Activated CD8-positive, alpha-beta memory T cell treated with anti-CD3 and anti-CD28 coated beads, Interleukin-2, amount 50 U/mL, for 1 hour (primary cell): ENCODE measurements around the gene LYAR.

ENCODE experiments used
- DNase-seq: peaks from one replicate; pipeline ENCODE4 v3.0.0-alpha.2; 2020; ENCODE audit errors: extremely low read depth

The LYAR gene

DNA sequence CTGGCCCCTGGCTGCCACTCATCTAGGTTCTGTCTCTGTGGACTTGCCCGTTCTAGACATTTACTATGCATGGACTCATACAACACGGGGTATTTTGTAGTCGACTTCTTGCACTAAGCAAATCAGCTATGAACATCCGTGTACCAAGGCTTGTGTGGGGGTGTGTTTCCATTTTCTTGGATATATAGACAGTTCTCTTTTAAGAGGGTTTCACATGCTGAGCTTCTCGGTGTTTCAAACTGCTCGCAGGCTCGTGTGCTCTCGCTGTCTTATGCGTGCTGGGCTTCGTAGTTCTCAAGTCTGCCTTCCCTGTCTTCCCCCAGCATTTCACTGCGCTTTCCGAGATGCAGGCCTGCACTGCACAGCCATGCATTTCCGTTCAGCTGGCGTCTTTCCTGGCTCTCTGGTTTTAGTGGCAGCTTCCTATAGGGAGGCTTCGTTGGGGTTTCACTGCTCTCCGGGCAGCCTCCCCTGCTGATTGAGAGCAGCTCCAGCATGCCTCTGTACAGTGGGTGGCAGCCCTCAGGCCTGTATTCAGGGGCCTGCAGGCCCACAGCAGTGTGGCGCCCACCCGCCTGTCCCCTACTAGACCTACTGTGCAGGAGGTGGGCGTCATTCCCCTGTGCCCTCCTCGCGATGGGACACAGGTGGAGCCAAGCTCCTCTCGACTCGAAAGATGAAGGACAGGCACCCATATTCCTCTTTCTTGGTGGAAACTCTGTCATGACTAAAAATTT, 27.7 kb upstream of the LYAR start:
- DNase-seq, result no peak

DNA sequence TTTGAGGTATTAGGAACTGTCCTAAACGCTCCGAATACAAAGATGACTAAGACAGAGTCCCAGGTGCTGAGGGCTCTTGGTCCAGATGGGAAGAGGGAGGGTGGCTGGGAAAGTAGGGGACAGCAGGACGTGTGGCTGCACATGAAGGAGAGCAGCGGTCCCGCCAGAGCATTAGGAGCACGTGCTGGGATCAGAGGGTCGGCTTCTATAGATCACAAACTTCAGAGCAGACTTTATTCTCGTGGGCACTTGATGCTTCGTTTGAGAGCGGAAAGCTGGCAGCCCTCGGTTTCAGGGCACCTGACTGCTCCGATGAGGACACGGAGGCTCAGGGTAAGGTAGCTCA, 26.2 kb upstream of the LYAR start:
- no peak for DNase-seq

DNA sequence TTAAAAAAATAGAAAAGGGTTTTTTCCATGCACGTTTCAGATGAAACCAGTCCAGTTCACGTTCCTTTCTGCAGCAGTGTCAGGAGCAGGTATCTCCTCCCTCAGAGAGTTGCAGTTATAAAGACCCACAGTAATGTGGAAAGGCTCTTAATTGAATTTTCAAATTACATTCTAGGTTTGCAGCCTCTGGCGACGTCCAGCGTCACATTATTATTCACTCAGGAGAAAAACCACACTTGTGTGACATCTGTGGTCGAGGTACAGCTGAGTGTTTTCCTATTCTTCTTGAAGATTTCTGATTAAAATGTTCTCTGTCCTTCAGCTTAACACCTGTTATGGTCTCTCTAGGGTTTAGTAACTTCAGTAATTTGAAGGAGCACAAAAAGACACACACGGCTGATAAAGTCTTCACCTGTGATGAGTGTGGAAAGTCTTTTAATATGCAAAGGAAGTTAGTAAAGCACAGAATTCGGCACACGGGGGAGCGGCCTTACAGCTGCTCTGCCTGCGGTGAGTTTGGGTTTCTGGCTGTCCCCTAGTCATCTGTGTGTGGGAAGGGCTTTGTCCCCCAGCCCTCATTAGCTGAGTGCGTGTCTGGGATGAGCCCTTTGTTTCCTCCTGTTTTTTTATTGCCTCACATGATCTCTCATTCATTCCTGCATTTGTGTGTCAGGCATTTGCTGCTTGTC, 25.7 kb upstream of the LYAR start:
- DNase-seq, result no peak

DNA sequence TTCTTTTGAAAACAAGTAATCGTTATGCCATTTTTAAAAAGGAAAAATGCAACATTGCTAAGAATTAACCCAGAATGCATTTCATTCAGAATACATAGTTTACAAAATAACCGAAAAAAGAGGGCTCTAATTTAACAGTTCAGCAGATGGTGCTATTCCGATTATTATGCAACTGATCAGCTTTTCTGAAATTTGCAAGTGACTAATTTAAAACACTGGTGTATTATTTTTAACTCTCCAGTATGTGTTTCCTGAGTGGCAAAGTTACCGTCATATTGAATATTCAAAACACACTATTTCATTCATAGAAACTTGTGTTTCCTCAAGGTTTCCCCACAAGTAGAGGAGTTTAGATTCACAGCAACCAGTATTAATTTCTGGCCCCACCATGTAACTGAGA, 21.2 kb upstream of the LYAR start:
- no peak for DNase-seq

DNA sequence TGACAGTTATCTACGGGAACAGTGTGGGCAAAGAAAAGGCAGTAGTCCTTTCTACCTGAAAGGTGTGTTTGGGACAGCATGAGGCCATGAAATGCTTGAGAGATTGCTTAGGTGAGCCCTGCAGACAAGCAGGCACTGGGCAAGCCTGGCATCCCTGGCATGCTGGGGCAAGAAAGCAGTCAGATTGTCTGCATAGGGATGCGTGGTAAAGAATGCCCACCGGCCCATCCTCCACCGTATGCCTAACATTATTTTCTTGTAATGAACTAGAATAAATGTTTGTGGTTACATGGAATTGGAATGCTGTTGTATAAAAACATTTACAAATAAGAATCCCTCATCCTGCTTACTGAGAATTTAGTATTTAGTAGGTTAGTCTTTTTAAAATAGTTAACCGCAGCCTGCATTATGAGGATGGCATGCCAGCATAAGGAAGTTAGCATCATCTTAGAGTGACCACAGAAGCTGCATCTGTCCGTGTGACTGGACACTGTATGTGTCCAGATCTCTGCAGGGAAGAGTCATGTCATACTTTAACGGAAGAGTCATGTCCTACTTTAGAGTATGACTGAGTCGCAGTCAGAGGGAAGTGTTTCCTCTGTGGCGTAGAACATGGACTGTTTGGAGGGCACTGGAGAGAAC, 19.0 kb upstream of the LYAR start:
- DNase-seq, result no peak

DNA sequence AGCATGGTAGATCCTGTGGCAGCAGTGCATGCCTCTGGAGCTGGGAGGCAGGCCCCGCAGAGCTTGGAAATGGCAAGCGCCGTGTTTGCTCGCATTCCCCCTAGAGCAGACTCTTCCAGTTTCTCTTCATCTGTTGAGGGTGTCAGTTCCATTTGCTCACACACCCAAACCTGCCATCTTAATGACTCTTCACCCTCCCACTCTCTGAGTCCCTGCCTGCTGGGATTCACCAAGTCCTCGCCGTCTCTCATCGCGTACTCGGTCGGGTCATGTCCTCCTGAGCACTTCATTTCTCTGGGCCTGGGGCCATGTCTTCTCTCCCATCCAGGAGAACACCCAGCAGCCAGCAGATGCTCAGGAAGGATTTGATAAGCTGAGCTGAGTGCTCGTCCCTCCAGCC, 17.0 kb upstream of the LYAR start:
- no peak for DNase-seq

DNA sequence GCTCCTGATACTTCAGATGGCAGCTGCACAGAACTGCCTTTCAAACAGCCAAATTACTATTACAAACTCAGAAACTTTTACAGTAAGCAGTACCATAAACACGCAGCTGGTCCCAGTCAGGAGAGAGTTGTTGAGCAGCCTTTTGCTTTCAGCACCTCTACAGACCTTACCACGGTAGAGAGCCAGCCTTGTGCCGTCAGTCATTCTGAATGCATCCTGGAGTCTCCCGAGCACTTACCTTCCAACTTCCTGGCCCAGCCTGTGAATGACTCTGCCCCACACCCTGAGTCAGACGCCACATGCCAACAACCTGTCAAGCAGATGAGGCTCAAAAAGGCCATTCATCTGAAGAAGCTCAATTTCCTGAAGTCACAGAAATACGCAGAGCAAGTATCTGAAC, 12.5 kb upstream of the LYAR start:
- no peak for DNase-seq

DNA sequence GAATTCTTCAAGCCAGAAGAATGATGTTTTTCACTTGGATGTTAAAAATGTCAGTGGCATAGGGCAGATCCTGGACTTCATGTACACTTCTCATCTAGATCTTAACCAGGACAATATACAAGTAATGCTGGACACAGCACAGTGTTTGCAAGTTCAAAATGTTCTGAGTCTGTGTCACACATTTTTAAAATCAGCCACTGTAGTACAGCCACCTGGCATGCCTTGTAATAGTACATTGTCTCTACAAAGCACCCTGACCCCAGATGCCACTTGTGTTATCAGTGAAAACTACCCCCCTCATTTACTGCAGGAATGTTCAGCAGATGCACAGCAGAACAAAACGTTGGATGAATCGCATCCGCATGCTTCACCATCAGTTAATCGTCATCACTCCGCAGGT, 12.0 kb upstream of the LYAR start:
- no peak for DNase-seq

DNA sequence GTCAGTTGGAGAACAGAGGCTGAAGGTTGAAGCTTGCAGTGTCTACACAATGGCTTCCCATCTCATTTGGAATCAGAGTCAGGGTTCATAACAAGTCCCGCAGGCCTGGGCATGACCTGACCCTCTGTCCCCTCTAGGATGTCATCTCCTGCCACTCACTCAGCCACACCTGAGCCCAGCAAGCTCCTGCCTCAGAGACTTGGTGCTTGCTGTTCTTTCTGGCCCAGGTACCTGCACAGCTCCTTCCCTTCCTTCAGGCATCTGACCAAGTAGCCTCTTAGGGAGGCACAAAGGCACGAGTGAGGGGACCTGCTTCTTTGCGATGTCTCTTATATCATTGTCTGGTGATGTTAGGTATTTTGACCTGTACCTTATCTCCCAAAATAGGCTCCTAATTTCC, 9.1 kb upstream of the LYAR start:
- DNase-seq, result no peak

DNA sequence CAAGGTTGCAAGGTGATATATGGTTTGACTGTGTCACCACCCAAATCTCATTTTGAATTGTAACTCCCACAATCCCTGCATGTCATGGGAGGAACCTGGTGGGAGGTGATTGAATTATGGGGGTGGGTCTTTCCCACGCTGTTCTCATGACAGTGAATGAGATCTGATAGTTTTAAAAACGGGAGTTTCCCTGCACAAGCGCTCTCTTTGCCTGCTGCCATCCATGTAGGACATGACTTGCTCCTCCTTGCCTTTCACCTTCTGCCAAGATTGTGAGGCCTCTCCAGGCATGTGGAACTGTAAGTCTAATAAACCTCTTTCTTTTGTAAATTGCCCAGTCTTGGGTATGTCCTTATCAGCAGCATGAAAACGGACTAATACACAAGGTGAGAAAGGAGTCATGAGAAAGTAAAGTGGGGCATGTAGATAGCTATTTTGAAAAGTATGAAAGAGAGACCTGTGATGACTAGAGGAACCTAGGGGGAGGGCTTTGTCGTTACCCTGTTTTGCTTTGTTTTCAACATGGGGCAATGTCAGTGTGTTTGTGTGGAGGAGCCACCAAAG, 6.4 kb upstream of the LYAR start:
- DNase-seq, result no peak

DNA sequence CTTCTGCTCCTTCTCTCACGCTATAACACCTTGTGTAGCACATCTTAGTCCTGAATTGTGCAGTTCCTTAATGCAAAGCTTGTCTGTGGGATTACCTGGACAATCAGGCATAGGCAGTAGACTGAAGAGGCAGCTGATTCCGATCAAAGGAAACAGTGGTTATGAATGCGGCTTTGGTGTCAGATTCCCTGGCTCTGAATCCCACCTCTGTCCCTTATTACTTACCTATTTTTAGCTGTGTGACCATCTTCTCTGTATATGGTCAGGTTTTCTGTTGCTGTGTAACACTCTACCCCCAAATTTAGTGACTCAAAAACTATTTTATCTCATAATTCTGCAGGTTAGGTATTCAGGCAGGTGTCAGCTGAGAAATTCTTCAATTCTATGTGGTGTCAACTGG, 3.3 kb upstream of the LYAR start:
- DNase-seq, result no peak

DNA sequence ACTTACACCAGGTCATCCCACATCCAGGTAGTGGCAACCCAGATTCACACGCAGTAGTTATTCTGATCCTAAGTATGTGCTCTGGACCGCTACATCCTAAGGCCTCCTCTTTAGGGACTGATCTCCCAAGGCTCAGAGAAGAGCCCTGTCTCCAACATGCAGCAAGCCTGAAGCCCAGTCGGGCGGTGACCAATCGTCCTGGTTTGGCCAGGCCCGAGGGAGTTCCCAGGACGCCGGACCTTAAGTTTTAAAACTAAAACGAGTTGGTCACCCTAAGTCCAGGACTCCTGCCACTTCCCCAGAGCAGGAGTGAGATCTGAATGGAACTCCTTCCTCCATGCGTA, 385 bp downstream of the LYAR start:
- DNase-seq, result no peak

DNA sequence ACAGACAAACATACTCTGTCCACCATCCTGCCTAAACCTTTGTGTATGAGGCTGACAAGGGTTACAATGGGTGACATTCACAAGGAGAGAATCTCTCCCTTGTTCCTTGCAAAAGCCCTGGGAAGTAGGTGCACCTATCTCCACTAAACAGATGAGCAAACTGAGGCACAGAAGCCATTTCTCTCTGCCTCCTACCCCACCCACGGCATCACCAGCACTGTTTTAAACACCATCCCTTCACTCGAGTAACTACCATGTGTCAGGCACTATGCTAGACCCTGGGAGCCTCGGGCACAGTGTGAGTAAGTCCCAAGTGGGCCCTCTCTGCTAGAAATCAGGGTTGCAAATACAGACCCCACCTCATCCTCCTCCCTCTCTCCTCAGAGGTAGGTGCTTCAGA, 899 bp downstream of the LYAR start:
- DNase-seq, result no peak

DNA sequence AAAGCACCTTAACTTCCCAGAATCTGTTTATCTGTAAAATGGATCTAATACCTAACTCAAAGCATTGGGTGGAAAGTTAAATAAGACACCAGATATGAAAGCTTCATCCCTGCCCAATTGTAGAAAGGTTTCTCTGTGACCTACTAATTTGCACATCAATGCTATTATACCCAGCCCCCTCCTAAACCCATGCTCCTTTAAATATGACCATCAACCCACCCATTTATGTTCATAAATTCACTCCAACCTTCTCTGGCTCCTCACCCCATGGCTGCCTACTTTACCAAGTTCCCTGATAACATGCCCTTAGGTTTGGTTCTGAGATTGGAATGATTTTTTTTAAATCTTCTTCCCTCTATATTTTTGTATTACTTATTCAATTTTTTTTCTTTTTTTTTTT, 1.9 kb downstream of the LYAR start:
- no peak for DNase-seq

DNA sequence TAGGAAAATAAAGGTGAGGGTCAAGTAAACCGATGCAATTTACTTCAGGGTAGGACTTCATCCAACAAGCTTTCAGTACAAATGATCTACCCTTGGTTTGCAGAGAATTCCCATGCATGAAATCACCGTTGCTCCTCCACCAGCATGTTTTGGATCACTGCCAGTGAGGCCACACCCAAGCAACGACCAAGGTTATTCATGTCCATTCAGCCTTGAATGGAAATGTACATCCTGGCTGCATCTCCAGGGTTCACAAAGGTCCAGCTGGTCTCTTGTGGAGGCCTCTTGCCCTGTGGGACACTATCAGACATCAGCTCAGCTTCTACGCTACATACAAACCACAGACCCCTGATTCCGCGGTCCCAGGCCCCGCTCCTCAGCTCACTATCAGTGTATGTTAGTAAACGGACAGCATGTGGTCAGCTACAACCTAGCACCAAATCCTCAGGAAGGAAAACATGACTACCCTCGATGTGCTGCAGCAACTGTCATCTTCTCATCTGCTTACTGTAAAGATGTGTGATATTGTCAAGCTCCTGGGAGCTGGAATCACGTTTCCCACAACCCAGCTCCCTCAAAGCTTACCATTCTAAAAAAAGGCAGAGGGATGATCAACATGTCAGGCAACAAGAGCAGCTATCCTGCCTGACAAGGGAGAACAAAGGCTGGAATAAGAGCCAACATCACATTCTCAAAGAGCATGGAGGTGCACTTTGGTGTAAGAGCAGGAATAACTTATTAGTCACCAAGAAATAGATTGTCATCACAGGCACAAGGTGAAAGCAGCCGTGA, 4.9 kb downstream of the LYAR start:
- DNase-seq, result no peak

DNA sequence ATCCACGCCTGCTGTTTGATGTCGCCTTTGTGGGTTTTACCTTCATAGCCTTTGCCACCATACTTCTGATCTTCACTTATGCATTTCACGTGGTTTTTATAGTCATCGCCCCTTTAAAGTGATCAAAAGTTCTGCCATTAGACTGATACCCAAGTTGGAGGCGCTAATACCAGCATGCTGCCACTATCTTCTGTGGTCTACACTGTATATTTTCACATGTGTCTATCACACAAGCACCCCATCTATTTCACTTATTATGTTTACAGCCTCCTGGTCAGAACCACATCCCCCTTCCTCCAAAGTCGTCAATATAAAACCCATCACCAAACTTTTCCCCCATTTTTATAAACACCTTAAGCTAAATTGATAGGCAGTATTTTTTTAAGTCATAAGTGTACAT, 8.2 kb downstream of the LYAR start:
- DNase-seq, result no peak

DNA sequence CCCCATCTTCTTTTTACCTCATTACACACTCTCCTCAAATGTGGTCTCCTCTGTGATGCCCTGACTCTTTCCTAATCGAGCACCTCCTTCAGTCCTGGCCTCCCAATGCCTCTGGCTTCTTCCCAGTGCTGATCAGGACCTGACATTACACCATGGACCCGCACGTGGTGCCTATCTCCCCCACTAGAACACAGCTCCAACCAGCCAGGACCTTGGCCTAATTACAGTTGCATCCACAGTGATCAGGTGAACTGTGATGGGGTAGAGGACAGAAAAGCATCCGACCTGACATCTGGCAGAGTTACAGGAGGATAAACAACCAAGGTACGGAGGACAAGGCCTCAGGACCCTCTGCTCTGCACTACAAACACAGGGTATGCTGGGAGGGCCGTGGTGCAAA, 12.4 kb downstream of the LYAR start:
- no peak for DNase-seq

DNA sequence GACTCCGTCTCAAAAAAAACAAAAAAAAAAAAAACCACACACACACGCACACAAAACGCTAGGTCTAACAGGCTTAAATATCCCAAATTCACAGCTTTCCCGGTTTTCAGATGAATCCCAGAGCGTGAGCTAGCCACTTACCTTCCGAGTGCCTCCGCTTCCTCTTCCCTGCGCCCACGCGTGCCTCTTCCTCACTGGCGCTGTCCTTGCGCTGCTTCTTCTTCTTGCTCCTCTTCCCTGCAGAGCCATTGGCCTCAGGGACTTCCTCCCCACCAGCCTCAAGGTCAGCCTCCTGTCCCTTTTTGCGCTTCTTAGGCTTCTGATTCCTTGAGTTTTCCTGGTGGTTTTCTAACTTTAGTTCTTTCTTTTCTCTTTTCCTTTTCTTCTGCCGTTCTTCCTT, 15.7 kb downstream of the LYAR start:
- DNase-seq, result no peak

DNA sequence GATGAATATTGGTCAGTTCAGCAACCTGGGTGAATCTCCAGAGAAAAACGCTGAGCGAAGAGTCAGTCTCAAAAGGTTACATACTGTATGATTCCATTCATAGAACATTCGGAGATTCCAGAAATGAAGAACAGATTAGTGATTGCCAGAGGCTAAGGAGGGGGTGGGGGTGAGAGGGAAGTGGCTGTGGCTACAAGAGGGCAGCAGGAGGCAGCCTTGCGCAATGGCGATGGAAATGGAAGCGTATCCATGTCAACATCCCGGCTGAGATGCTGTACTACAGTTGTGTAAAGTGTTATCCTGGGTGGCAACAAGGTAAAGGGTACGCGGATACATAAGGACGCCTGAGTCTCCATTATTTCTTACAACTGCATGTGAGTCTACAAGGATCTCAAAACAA, 18.0 kb downstream of the LYAR start:
- no peak for DNase-seq

DNA sequence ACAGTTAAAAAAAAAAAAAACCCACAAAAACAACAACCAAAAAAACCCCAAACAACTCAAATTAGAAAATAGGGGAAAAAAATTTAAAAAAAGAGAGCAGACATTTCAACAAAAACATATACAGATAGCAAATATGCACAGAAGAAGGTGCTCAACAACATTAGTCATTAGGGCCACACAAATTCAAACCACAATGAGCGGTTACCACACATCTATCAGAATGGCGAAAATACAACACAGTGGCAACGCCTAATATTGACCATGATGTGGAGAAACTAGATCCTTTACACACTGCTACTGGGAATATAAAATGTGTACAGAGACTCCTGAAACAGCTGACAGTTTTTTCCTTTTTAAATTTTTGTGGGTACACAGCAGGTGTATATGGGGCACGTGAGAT, 19.4 kb downstream of the LYAR start:
- DNase-seq, result no peak

DNA sequence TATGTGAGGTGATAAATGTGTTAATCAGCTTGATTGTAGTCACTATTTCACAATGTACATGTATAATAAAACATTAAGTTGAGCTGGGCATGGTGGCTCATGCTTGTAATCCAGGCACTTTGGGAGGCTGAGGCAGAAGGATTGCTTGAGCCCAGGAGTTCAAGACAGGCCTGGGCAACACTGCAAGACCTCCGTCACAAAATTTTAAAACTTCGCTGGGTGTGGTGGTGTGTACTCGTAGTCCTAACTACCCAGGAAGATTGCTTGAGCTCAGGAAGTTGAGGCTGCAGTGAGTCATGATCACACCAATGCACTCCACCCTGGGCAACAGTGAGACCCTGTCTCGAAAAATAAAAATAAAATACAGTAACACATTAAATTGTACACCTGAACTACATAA, 20.1 kb downstream of the LYAR start:
- no peak for DNase-seq

DNA sequence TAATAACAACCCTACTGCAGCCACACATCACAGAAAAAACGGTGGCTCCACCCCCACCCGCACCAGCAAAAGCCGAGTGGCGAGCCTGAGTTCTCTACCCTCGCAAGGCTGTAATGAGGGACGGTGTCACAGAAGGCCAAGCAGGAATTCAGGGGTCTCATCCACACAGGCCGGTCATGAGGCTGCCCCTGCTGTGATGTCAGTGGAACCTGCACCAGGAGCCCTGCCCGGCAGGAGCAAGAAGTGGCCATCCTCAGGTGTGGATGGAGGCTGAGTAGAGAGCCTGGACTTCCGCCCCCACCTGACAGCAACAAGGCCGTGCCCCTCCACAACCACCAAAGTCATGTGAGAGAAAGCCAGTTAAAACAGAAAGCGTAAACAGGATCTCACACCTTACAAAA, 20.6 kb downstream of the LYAR start:
- DNase-seq, result no peak

DNA sequence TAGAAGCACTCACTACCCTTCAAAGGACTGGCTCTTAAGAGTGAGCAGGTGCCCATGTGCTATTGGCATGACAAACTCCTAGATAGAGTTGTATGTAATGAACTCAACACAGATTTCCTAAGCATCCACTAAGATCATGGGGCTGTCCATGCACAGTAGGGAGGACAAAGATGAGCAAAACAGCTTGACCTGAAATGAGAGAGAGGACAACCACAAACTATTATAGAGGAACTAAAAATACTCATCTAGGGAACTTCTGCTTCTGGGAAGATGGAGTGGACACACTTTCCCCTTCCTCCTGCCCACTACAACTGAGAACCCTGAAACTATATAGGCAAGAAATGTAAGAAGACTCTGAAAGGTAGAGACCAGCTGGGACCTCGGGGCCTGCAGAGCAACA, 21.2 kb downstream of the LYAR start:
- no peak for DNase-seq
